Trophoblast cell (in vitro differentiated cells and primary cell): ENCODE data around the gene NHLRC1.

Experiments used
- DNase-seq, 2 donors: peaks; one replicate each; pipeline ENCODE4 v3.0.0-alpha.2; 2016
- H2AFZ ChIP-seq: 2 replicates; pipeline ENCODE4 v1.6.1; 2013; ENCODE audit warnings: low read length, moderate library complexity, mild to moderate bottlenecking; ENCODE audit not compliant: insufficient read depth, poor library complexity
- H2AK5ac ChIP-seq: 2 replicates; pipeline ENCODE4 v1.6.1; 2013; ENCODE audit warnings: mild to moderate bottlenecking, low read length
- H2BK120ac ChIP-seq: 2 replicates; pipeline ENCODE4 v1.6.1; 2013; ENCODE audit warnings: low read length, mild to moderate bottlenecking, moderate library complexity; ENCODE audit not compliant: insufficient read depth, poor library complexity
- H2BK12ac ChIP-seq: 2 replicates; pipeline ENCODE4 v1.6.1; 2013; ENCODE audit warnings: mild to moderate bottlenecking, low read length, moderate library complexity
- H2BK5ac ChIP-seq: 2 replicates; pipeline ENCODE4 v1.6.1; 2013; ENCODE audit warnings: low read length, low read depth, moderate library complexity, mild to moderate bottlenecking; ENCODE audit not compliant: poor library complexity
- H3K14ac ChIP-seq: 2 replicates; pipeline ENCODE4 v1.6.1; 2013; ENCODE audit warnings: mild to moderate bottlenecking, low read length
- H3K18ac ChIP-seq: 2 replicates; pipeline ENCODE4 v1.6.1; 2013; ENCODE audit warnings: mild to moderate bottlenecking, low read length
- H3K23ac ChIP-seq: 2 replicates; pipeline ENCODE4 v1.6.1; 2013; ENCODE audit warnings: low read length
- H3K27ac ChIP-seq: 2 replicates; pipeline ENCODE4 v1.5.1; 2013; ENCODE audit warnings: low read depth, mild to moderate bottlenecking, inconsistent platforms, low read length, moderate library complexity
- H3K27me3 ChIP-seq: 2 replicates; pipeline ENCODE4 v1.6.1; 2013; ENCODE audit warnings: inconsistent platforms, mild to moderate bottlenecking, low read length, moderate library complexity; ENCODE audit not compliant: insufficient read depth
- H3K36me3 ChIP-seq, 2 experiments: 1 replicate in 1 of 2; 2 replicates in 1 of 2; pipeline ENCODE4 v1.6.1; 2013; ENCODE audit warnings: low read length in 2 of 2, mild to moderate bottlenecking in 2 of 2, moderate library complexity in 1 of 2; ENCODE audit not compliant: insufficient read depth in 2 of 2, control insufficient read depth in 1 of 2
- H3K4ac ChIP-seq: 2 replicates; pipeline ENCODE4 v1.6.1; 2013; ENCODE audit warnings: low read depth, mild to moderate bottlenecking, low read length, moderate library complexity
- H3K4me1 ChIP-seq, 2 experiments: 1 replicate in 1 of 2; 2 replicates in 1 of 2; pipeline ENCODE4 v1.6.1; 2013; ENCODE audit warnings: low read length in 2 of 2, mild to moderate bottlenecking in 2 of 2, moderate library complexity in 1 of 2; ENCODE audit not compliant: insufficient read depth in 2 of 2, control insufficient read depth in 1 of 2
- H3K4me2 ChIP-seq: 2 replicates; pipeline ENCODE4 v1.6.1; 2013; ENCODE audit warnings: inconsistent platforms, mild to moderate bottlenecking, low read length, moderate library complexity
- H3K4me3 ChIP-seq: 2 replicates; pipeline ENCODE4 v1.5.1; 2013; ENCODE audit warnings: mild to moderate bottlenecking, low read depth, low read length, inconsistent platforms
- H3K79me1 ChIP-seq: one replicate; pipeline ENCODE4 v1.6.1; 2013; ENCODE audit warnings: low read length
- H3K79me2 ChIP-seq: 2 replicates; pipeline ENCODE4 v1.6.1; 2013; ENCODE audit warnings: low read length, mild to moderate bottlenecking; ENCODE audit not compliant: control insufficient read depth, insufficient read depth, poor library complexity
- H3K9ac ChIP-seq: 2 replicates; pipeline ENCODE4 v1.6.1; 2013; ENCODE audit warnings: mild to moderate bottlenecking, low read length
- H3K9me3 ChIP-seq: 2 replicates; pipeline ENCODE4 v1.6.1; 2013; ENCODE audit warnings: low read depth, mild to moderate bottlenecking, control low read depth, inconsistent platforms, low read length; ENCODE audit not compliant: insufficient read depth
- H4K12ac ChIP-seq: 2 replicates; pipeline ENCODE4 v1.6.1; 2013; ENCODE audit warnings: low read depth, mild to moderate bottlenecking, low read length, moderate library complexity
- H4K8ac ChIP-seq: 2 replicates; pipeline ENCODE4 v1.6.1; 2013; ENCODE audit warnings: low read depth, mild to moderate bottlenecking, low read length, moderate library complexity
- H4K91ac ChIP-seq: one replicate; pipeline ENCODE4 v1.6.1; 2013; ENCODE audit warnings: low read depth, mild to moderate bottlenecking, low read length, moderate library complexity
- WGBS: extraction: QIAGEN DNeasy Blood & Tissue Kit; methylation state at CpG from one replicate; pipeline ENCODE4 v1.1.7; 2013; ENCODE audit warnings: missing lambda C conversion rate; ENCODE audit not compliant: insufficient read length, insufficient coverage; ENCODE audit errors: extremely low coverage; 5-methylcytosine and 5-hydroxymethylcytosine counted together

The NHLRC1 gene

DNA sequence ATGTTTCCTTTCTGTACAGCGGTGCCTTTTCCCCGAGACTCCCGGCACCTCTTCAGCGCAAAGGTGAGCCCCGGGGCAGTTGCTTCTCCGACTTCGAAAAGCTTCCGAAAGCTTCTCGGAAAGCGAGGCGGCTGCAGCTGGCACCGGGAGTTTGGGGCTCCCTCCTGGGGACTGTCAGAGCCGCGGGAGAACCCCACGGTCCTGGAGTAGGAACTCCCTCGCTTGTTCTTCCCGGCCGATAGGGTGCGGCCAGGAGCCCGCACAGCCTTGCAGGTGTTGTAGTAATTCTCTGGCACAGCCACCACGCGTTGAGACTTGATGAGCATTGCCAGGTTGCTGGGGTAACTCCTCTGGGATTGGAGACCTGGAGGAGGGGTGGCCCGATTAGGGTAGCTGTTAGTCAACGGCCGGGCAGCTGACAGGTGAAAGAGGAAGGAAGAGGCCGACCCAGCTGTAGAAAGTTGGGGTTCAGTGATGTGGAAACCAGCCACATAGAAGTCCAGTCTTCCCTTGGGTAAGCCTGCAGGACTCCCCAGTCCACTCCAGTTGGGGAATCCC is 33.5 kb upstream of the NHLRC1 start:
- H3K9ac ChIP-seq, result peak overlapping the region; percentile 45

DNA sequence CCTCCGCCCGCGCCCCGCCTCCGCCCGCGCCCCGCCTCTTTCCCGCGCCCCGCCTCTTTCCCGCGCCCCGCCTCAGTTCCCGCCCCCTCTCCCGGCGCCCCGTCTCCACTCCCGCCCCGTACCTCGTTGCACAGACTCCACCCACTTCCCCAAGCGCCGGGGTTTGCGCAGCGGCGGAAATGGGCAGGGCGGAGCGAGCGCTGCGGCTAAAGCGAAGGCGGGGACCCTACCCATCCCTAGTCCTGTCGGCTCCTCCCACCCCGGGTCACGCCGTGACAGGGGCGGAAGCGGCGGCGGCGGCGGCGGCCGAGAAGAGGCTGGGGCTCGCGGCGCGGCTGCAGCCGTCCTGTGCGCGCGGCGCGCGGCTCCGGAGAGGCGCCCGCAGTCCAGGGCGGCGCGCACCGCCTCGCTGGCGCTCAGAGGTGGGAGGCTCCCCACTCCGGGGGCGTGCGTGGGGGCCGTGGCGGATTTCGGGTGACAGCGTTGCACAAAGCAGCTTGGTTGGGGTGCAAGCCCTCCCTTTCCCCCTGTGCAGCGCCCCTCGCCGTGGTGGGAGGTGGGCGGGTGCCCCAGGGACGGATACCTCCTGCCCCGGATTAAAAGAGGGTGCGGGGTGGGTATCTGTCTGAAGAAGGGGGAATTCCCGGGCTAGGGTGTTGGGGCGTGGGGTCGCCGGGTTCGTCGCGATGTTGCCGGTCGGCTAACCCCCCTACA is 32.8 kb upstream of the NHLRC1 start, which contains the start of gene KDM1B:
KDM1B (plus strand) TSS at position 273 of the 714 bp plus-strand sequence. CDS start 4,474 bp downstream, outside the sequence.
- Histone ChIP-seq H3K14ac (peak within 1 kb of the TSS; percentile 93), H3K36me3 (peaks cover 0 to 2% of the 10 kb centered on the region in 2 experiments), H3K27ac (peak within 1 kb of the TSS; percentile 58), H2AFZ (peak within 1 kb of the TSS; percentile 98), H3K4ac (peak within 1 kb of the TSS; percentile 34), H3K9ac (peak within 1 kb of the TSS; percentile 45), H3K4me1 (peaks cover 3 to 6% of the 10 kb centered on the region in 2 experiments), H3K9me3 (no peaks in the 10 kb centered on the region), H4K8ac (peak within 1 kb of the TSS; percentile 91), H3K27me3 (no peaks in the 10 kb centered on the region), H3K18ac (peak within 1 kb of the TSS; percentile 86), H2AK5ac (no peak within 1 kb of the TSS), H4K91ac (peak within 1 kb of the TSS; percentile 89), H3K79me2 (peaks cover 5% of the 10 kb centered on the region), H3K79me1 (peaks cover 9% of the 10 kb centered on the region), H2BK120ac (peak within 1 kb of the TSS; percentile 73), H2BK12ac (peak within 1 kb of the TSS; percentile 32), H3K23ac (no peak within 1 kb of the TSS), H3K4me3 (peak within 1 kb of the TSS; percentile 84), H3K4me2 (peak within 1 kb of the TSS; percentile 93), H4K12ac (peak within 1 kb of the TSS; percentile 86), H2BK5ac (peak within 1 kb of the TSS; percentile 90)
- no CpG with 5 or more reads among the region's 87 CpGs for WGBS
- DNase-seq, result peak; percentile 98 to 99

More for the DNA sequence above, 33.5 kb upstream of the NHLRC1 start:
- H2AFZ ChIP-seq, result peak overlapping the region; percentile 98
- H3K36me3 ChIP-seq, result peaks cover 0 to 2% of the 10 kb centered on the region in 2 experiments
- H3K79me1 ChIP-seq, result peaks cover 9% of the 10 kb centered on the region
- H2BK12ac ChIP-seq, result no peak overlapping the region
- H3K79me2 ChIP-seq, result peaks cover 5% of the 10 kb centered on the region
- H3K4me2 ChIP-seq, result peak overlapping the region; percentile 93
- DNase-seq, result peak; percentile 49 to 72
- H3K4me1 ChIP-seq, result peaks cover 3 to 6% of the 10 kb centered on the region in 2 experiments
- no peaks in the 10 kb centered on the region for H3K27me3 ChIP-seq
- H2BK120ac ChIP-seq, result peak overlapping the region; percentile 73
- H4K12ac ChIP-seq, result peak overlapping the region; percentile 86
- peak overlapping the region; percentile 86 for H3K18ac ChIP-seq
- H3K23ac ChIP-seq, result no peak overlapping the region
- H4K91ac ChIP-seq, result no peak overlapping the region
- H2BK5ac ChIP-seq, result no peak overlapping the region
- H3K27ac ChIP-seq, result no peak overlapping the region
- H4K8ac ChIP-seq, result peak overlapping the region; percentile 13
- no peaks in the 10 kb centered on the region for H3K9me3 ChIP-seq
- peak overlapping the region; percentile 84 for H3K4me3 ChIP-seq
- H3K14ac ChIP-seq, result peak overlapping the region; percentile 93
- H2AK5ac ChIP-seq, result no peak overlapping the region
- WGBS, result no CpG with 5 or more reads among the region's 26 CpGs
- no peak overlapping the region for H3K4ac ChIP-seq

DNA sequence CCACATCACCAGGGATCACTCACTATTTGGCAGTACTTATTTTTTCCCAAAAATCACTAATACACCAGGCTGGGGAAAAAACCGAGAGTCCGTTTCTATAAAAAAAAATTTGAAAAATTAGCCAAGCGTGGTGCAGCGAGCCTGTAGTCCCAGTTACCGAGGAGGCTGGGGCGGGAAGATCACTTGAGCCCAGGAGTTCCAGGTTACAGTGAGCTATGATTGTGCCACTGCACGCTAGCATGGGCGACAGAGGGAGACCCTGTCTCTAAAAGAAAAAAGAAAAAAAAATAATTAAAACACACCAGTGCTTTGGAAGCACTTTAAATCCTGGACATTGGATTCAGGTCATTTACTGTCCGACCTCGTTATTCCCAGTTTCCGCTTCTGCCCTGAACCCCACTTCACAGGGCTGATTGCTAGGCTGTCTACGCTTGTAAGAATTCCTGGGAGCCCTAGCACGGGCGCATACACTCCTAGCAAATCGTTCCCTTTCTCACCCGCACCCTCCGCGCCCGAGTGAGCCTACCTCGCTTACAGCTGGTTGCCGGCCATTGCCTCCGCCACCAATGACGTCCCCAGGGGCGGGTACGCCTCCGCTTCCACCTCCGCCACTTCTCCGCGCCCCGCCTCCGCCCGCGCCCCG is 32.2 kb upstream of the NHLRC1 start, which contains the start of gene TPMT:
TPMT (minus strand) TSS at position 571 of the 643 bp plus-strand sequence. CDS start 5,950 bp downstream, outside the sequence.
- Histone ChIP-seq H4K12ac (peak within 1 kb of the TSS; percentile 86), H2BK120ac (peak within 1 kb of the TSS; percentile 73), H2BK12ac (peak within 1 kb of the TSS; percentile 32), H3K4me1 (peaks cover 3 to 6% of the 10 kb centered on the region in 2 experiments), H3K36me3 (no peaks in the 10 kb centered on the region), H3K9ac (peak within 1 kb of the TSS; percentile 45), H2BK5ac (peak within 1 kb of the TSS; percentile 90), H3K27ac (peak within 1 kb of the TSS; percentile 58), H3K79me1 (peaks cover 9% of the 10 kb centered on the region), H3K14ac (peak within 1 kb of the TSS; percentile 93), H3K4ac (peak within 1 kb of the TSS; percentile 34), H3K9me3 (no peaks in the 10 kb centered on the region), H3K18ac (peak within 1 kb of the TSS; percentile 86), H2AFZ (peak within 1 kb of the TSS; percentile 98), H3K27me3 (no peaks in the 10 kb centered on the region), H3K4me2 (peak within 1 kb of the TSS; percentile 93), H4K91ac (peak within 1 kb of the TSS; percentile 89), H3K79me2 (peaks cover 5% of the 10 kb centered on the region), H4K8ac (peak within 1 kb of the TSS; percentile 91), H3K23ac (no peak within 1 kb of the TSS), H2AK5ac (no peak within 1 kb of the TSS), H3K4me3 (peak within 1 kb of the TSS; percentile 84)
- DNase-seq, result peak in 1 of 2 donors; percentile 28
- no CpG with 5 or more reads among the region's 34 CpGs for WGBS

DNA sequence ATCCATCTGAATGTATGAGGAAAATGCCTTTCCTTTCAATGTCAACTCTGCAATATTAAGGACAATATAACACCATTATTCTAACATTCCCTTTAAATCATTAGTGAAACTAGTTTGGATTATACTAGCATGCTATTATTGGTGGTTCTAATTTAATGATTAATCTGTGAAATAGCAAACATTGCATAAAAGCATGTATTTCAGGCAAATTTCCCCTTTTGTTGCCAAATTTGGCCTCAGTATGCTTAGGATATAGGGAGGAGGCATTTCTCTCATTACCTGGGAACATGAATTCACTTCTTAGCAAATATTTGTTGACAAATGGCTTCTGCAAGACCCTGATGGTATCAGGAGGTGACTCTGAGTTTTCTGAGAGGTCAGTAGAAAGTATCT is 30.8 kb upstream of the NHLRC1 start:
- Histone ChIP-seq H3K36me3 (no peaks in the 10 kb centered on the region), H3K14ac (no peak overlapping the region), H2BK12ac (no peak overlapping the region), H2AFZ (no peak overlapping the region), H4K8ac (no peak overlapping the region), H4K91ac (no peak overlapping the region), H3K27me3 (no peaks in the 10 kb centered on the region), H3K79me2 (peaks cover 5% of the 10 kb centered on the region), H2AK5ac (no peak overlapping the region), H2BK5ac (no peak overlapping the region), H3K9me3 (no peaks in the 10 kb centered on the region), H3K4me1 (peaks cover 3 to 6% of the 10 kb centered on the region in 2 experiments), H3K18ac (no peak overlapping the region), H2BK120ac (no peak overlapping the region), H3K27ac (no peak overlapping the region), H3K79me1 (peaks cover 9% of the 10 kb centered on the region), H3K23ac (no peak overlapping the region), H3K4ac (no peak overlapping the region), H3K4me3 (no peak overlapping the region), H4K12ac (no peak overlapping the region), H3K4me2 (no peak overlapping the region), H3K9ac (no peak overlapping the region)
- no peak for DNase-seq
